CD8-positive, alpha-beta memory T cell (primary cell): ENCODE data around the gene KLHL29. TPM values are rescaled to one million over a fixed set of nuclear protein-coding genes. Genes with fewer than 3 reads are reported as not detected.

Experiments used
- CTCF ChIA-PET: fragments of 350-600 bp; sonication (Branson Sonifier 250); formaldehyde crosslinking; loops from one replicate; lab custom pipeline; 2021; ENCODE audit warnings: antibody characterized with exemption; lab: Charles Lee
- POLR2A ChIA-PET: fragments of 350-600 bp; sonication (Branson Sonifier 250); formaldehyde crosslinking; loops from one replicate; lab custom pipeline; 2021; ENCODE audit warnings: antibody characterized with exemption; lab: Charles Lee
- DNase-seq, 5 donors: peaks; one replicate each; pipeline versions ENCODE4 v3.0.0 to v3.0.0-alpha.2; 2020 to 2022; ENCODE audit warnings: mixed read lengths in 1 of 5
- H3K27ac ChIP-seq: one replicate; pipeline ENCODE4 v1.7.0; 2013; ENCODE audit warnings: low read depth, mild to moderate bottlenecking, low read length, moderate library complexity
- H3K27me3 ChIP-seq: 2 replicates; pipeline ENCODE4 v1.7.0; 2013; ENCODE audit warnings: low read length, mild to moderate bottlenecking; ENCODE audit not compliant: insufficient read depth, poor library complexity, severe bottlenecking
- H3K36me3 ChIP-seq: 2 replicates; pipeline ENCODE4 v1.7.0; 2013; ENCODE audit warnings: mild to moderate bottlenecking, low read length, moderate library complexity; ENCODE audit not compliant: insufficient read depth
- H3K4me1 ChIP-seq: 2 replicates; pipeline ENCODE4 v1.7.0; 2013; ENCODE audit warnings: mild to moderate bottlenecking, low read length, moderate library complexity; ENCODE audit not compliant: insufficient read depth
- H3K4me3 ChIP-seq: 2 replicates; pipeline ENCODE4 v1.7.0; 2013; ENCODE audit warnings: mild to moderate bottlenecking, low read length
- H3K9me3 ChIP-seq: 2 replicates; pipeline ENCODE4 v1.7.0; 2013; ENCODE audit warnings: mild to moderate bottlenecking, low read length
- H3K27ac Mint-ChIP-seq, 8 donors: one replicate each; pipeline ENCODE4 v1.8.0; 2020 to 2021; ENCODE audit warnings: mixed read lengths in 8 of 8, mild to moderate bottlenecking in 6 of 8, inconsistent platforms in 3 of 8, moderate library complexity in 3 of 8
- H3K27me3 Mint-ChIP-seq, 2 donors: one replicate each; pipeline ENCODE4 v1.8.0; 2020 to 2021; ENCODE audit warnings: mixed read lengths in 2 of 2, mild to moderate bottlenecking in 1 of 2, moderate library complexity in 1 of 2
- H3K36me3 Mint-ChIP-seq, 3 donors: one replicate each; pipeline ENCODE4 v1.8.0; 2020 to 2021; ENCODE audit warnings: mixed read lengths in 3 of 3, inconsistent platforms in 1 of 3, mild to moderate bottlenecking in 1 of 3
- H3K4me1 Mint-ChIP-seq, 3 donors: one replicate each; pipeline ENCODE4 v1.8.0; 2020 to 2021; ENCODE audit warnings: mixed read lengths in 3 of 3, inconsistent platforms in 1 of 3, mild to moderate bottlenecking in 1 of 3
- H3K4me3 Mint-ChIP-seq, 7 donors: one replicate each; pipeline ENCODE4 v1.8.0; 2020 to 2021; ENCODE audit warnings: mixed read lengths in 7 of 7, mild to moderate bottlenecking in 6 of 7, moderate library complexity in 4 of 7, inconsistent platforms in 2 of 7
- H3K9me3 Mint-ChIP-seq, 5 donors: one replicate each; pipeline ENCODE4 v1.8.0; 2020 to 2022; ENCODE audit warnings: mixed read lengths in 5 of 5, mild to moderate bottlenecking in 3 of 5, moderate library complexity in 2 of 5, inconsistent platforms in 1 of 5
- polyA plus RNA-seq: library from polyadenylated mRNA; unstranded; fragments of 300-500 nt; fragmentation: Illumina TruSeq; gene quantifications from one replicate; pipeline ENCODE4 v1.2.3, GENCODE V29; 2021
- total RNA-seq, 2 experiments: library from RNA; stranded (reverse); gene quantifications; one replicate each; pipeline ENCODE4 v1.2.3, GENCODE V29; 2021

Gene KLHL29
- total and polyA plus RNA-seq, 3 experiments from 2014 or later: 0.11 to 0.21 (median 0.13) TPM

DNA sequence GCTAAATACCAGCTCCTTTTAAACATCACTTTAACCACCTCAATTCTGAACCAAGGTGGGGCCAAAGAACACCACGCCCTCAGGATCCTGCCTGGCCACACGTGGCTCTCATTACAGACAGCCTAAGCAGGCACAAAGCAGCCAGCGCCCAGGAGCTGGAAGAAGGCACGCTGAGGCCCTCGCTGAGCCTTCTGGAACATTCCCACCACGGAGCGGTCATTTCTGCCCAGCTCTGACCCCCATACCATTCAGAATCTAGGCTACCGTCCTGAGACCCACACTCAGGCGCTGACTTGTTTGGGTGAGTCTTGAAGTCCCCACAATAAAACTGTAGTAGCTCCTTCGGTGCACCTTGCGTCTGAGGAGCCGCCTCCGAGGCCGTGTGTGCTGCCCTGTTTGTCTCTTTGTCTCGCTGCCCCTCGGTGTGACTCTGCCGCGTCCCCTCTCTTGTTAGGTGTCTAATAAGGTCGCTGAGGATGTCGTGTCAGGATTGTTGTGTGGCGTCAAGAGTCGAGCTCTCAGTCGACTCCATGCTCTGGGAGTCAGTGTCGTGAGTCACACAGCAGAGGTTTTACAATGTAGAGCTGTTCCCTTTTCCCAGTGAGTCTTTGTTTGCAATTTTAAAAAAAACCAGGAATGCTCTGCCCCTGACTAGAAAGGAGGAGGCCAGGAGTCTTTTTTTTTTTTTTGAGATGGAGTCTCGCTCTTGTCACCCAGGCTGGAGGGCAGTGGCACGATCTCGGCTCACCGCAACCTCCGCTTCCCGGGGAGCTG lies 242.4 kb downstream of the KLHL29 start:
- no peak overlapping the region for H3K27ac Mint-ChIP-seq

DNA sequence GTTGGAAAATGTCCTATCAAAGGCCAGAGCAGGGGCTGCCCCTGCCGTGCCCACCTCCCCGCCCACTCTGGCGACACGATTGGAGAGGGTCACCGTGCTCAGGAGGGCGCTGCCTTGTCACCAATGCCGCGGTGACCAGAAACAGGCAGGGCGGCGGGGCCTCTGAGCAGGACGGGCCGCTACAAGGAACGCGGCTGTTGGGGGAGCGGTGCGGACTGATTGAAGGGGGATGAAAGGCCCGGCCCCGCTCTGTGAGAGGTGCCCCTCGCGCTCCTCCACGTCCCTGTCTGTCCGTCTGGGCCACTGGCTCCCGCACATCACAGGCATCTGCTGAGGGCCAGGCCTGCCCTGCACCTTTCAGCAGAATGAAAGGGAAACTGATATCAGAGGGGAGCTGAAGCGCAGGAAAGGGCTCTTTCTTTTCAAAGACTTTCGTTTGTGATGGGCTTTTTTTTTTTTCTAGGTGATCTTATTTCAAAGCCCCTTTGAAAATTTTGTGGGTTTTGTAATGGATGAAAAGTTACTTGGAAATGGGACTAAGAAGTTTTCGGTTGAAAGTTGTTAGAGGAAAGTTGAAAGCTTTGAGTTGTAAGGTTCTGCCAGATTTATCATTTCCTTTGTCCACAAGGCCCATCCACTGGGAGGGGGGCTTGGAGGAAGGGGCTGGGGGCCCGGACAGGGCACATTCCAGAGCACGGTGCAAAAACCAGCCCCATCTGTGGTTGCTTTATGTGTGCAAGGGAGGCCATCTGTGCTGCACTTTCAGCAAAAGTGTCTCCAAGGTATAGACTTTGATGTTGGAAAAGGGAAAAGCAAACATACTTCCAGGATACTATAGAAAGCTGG lies 244.2 kb downstream of the KLHL29 start:
- ChIA-PET POLR2A (no interaction called here), CTCF (no interaction called here)
- H3K4me3 ChIP-seq: no peak overlapping the region
- H3K27ac ChIP-seq: no peak overlapping the region
- Mint-ChIP-seq H3K4me3 (peak overlapping the region in 1 of 7 donors; percentile 36), H3K9me3 (peaks cover 3 to 8% (median 6%) of the 10 kb centered on the region in 5 donors), H3K36me3 (no peaks in the 10 kb centered on the region), H3K27me3 (peaks cover 4% of the 10 kb centered on the region in 2 donors), H3K27ac (no peak overlapping the region), H3K4me1 (no peaks in the 10 kb centered on the region)
- DNase-seq: no peak
- H3K9me3 ChIP-seq: no peaks in the 10 kb centered on the region
- no peaks in the 10 kb centered on the region for H3K4me1 ChIP-seq
- H3K27me3 ChIP-seq: no peaks in the 10 kb centered on the region
- H3K36me3 ChIP-seq: no peaks in the 10 kb centered on the region

More for the DNA sequence above, 242.4 kb downstream of the KLHL29 start:
- Histone ChIP-seq H3K4me1 (no peaks in the 10 kb centered on the region), H3K9me3 (no peaks in the 10 kb centered on the region), H3K27me3 (no peaks in the 10 kb centered on the region), H3K4me3 (no peak overlapping the region), H3K27ac (no peak overlapping the region), H3K36me3 (no peaks in the 10 kb centered on the region)
- Mint-ChIP-seq H3K36me3 (no peaks in the 10 kb centered on the region), H3K4me1 (no peaks in the 10 kb centered on the region), H3K27me3 (peaks cover 3 to 12% of the 10 kb centered on the region in 2 donors), H3K9me3 (peaks cover 6 to 8% (median 6%) of the 10 kb centered on the region in 5 donors), H3K4me3 (no peak overlapping the region)
- POLR2A ChIA-PET: no interaction called here
- CTCF ChIA-PET: no interaction called here
- no peak for DNase-seq

DNA sequence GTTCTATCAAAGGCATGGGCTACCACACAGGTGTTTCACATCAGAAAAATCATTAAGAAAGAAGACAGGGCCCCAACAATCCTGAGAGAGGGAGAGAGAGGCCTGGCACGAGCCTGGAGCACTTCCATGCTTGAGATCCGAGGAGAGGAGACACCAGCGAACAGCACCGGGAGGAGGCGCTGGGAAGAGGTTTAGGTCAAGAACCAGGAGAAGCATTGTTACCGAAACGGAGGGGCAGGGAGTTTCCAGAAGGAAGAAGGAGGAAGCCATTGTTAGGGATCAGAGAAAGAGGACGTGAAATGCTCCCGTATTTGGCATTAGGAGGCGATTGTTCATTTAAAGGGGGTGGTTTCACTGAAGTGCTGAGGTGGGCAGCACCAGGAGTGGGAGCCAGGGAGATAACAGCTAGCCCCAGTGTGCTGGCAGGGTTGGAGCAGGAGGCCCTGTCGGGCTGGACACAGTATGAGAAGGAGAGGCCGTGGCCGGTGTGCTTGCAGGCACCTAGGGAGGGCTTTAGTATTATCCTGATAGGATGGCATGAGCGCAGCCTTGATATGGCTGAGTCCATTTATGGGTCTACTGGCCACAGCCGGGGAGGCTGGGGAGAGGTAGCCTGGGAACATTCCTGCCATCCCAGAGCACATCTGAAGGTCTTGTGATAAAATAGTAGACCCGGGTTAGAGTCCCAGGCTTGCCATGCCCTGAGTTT lies 244.9 kb downstream of the KLHL29 start:
- ChIA-PET POLR2A (no interaction called here), CTCF (no interaction called here)
- H3K9me3 ChIP-seq: no peaks in the 10 kb centered on the region
- H3K4me3 ChIP-seq: no peak overlapping the region
- H3K27me3 Mint-ChIP-seq: peaks cover 1 to 4% of the 10 kb centered on the region in 2 donors
- H3K27me3 ChIP-seq: no peaks in the 10 kb centered on the region
- no peak overlapping the region for H3K27ac Mint-ChIP-seq
- no peaks in the 10 kb centered on the region for H3K36me3 ChIP-seq
- no peak overlapping the region for H3K27ac ChIP-seq
- DNase-seq: no peak
- H3K4me1 ChIP-seq: no peaks in the 10 kb centered on the region
- peak overlapping the region in 1 of 7 donors; percentile 23 for H3K4me3 Mint-ChIP-seq
- peaks cover 0 to 4% (median 0%) of the 10 kb centered on the region in 5 donors for H3K9me3 Mint-ChIP-seq
- H3K4me1 Mint-ChIP-seq: no peaks in the 10 kb centered on the region
- no peaks in the 10 kb centered on the region for H3K36me3 Mint-ChIP-seq

DNA sequence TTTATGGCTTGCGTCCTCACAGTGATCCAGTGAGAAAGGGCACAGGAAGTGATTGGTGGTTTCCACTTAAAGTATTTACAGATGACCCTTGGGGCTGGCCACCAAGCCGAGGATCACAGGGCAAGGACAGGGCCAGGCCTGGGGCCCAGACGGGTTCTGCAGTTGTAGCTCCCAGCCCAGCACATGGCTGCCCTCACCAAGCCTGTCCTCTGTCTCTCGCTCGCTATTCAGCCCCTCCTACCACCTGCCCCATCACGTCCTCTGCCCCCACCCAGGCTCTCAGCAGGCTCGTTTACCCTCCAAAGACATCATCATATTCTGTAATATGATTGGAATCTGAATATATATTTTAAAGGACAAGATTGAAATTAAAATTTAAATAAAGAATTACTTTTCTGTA lies 246.0 kb downstream of the KLHL29 start:
- Mint-ChIP-seq H3K27ac (no peak overlapping the region), H3K4me1 (no peaks in the 10 kb centered on the region), H3K27me3 (peaks cover 1 to 4% of the 10 kb centered on the region in 2 donors), H3K36me3 (no peaks in the 10 kb centered on the region), H3K4me3 (no peak overlapping the region), H3K9me3 (no peaks in the 10 kb centered on the region)
- no peaks in the 10 kb centered on the region for H3K27me3 ChIP-seq
- H3K9me3 ChIP-seq: no peaks in the 10 kb centered on the region
- ChIA-PET POLR2A (no interaction called here), CTCF (no interaction called here)
- no peak overlapping the region for H3K27ac ChIP-seq
- H3K4me3 ChIP-seq: no peak overlapping the region
- no peaks in the 10 kb centered on the region for H3K36me3 ChIP-seq
- no peaks in the 10 kb centered on the region for H3K4me1 ChIP-seq
- no peak for DNase-seq

DNA sequence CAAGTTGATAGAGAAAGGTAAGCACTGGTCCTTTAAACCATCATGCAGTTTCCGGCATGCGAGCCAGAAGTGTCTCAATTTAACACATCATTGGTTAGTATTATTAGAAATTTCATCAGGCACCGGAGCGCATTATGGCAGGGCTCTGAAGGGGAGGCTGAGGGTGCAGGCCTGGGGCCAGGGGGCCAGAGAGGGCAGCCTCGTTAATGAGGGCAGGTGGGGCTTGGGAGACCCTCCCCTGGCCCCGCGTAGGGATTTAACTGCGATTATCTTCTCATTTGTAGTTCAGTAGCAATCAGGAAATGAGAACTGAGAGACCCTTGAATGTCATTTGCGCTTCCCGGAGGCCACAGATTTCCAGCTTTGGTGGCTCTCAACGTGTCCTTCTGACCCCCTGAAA lies 246.4 kb downstream of the KLHL29 start:
- no peaks in the 10 kb centered on the region for H3K27me3 ChIP-seq
- Mint-ChIP-seq H3K4me1 (no peaks in the 10 kb centered on the region), H3K27me3 (peaks cover 1 to 4% of the 10 kb centered on the region in 2 donors), H3K9me3 (no peaks in the 10 kb centered on the region), H3K36me3 (no peaks in the 10 kb centered on the region), H3K4me3 (no peak overlapping the region), H3K27ac (no peak overlapping the region)
- no peak overlapping the region for H3K4me3 ChIP-seq
- DNase-seq: no peak
- CTCF ChIA-PET: no interaction called here
- H3K4me1 ChIP-seq: no peaks in the 10 kb centered on the region
- no peaks in the 10 kb centered on the region for H3K9me3 ChIP-seq
- POLR2A ChIA-PET: no interaction called here
- H3K27ac ChIP-seq: no peak overlapping the region
- H3K36me3 ChIP-seq: no peaks in the 10 kb centered on the region

DNA sequence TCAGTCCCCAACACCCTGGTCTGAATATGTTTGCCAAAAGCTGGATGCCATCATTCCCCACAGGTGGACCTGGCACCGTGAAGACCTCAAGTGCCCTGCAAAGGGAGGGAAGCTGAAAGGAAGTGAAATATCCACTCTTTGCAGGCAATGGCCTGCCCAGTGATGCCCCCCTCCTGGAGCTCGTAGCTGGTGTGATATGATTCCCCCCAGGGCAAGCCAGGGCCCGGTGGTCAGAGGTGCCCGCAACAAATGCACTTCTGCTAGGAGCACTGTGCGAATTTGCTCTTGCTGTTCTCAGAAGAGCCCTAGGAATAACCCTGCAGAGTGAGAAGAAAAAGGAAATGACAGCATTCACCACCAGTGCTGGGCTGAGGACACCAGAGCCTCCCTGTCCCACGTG lies 247.4 kb downstream of the KLHL29 start:
- Mint-ChIP-seq H3K4me3 (no peak overlapping the region), H3K9me3 (no peaks in the 10 kb centered on the region), H3K27ac (no peak overlapping the region), H3K36me3 (no peaks in the 10 kb centered on the region), H3K4me1 (no peaks in the 10 kb centered on the region), H3K27me3 (peaks cover 1 to 4% of the 10 kb centered on the region in 2 donors)
- ChIA-PET CTCF (no interaction called here), POLR2A (no interaction called here)
- Histone ChIP-seq H3K4me3 (no peak overlapping the region), H3K27me3 (no peaks in the 10 kb centered on the region), H3K4me1 (no peaks in the 10 kb centered on the region), H3K36me3 (no peaks in the 10 kb centered on the region), H3K9me3 (no peaks in the 10 kb centered on the region), H3K27ac (no peak overlapping the region)
- no peak for DNase-seq

DNA sequence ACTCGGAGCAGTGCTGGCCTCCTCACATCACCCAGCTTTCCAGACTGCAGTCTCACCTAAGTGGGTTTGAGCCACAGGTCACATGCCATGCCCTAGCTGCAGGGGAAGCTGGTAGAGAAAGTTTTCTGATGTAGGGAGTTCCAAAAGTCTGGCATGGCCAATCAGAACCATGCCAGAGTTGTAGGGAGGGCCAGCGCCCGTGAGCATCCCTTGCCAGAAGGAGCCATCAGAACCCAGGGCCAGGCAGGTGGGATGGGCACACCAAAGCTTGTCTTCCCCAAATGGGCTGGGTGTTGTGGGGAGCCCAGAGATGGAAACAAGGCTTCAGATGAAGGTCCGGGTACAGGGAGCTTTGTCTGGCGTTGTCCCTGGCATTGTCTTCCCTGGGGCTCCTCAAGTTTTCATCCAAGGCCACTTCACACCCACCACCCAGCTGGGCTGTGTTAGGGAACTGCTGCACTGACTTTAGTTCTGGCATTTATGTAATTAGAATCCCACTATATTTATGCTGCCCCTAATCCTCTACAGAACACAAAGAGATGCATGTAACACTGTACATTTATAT lies 247.9 kb downstream of the KLHL29 start:
- Mint-ChIP-seq H3K36me3 (no peaks in the 10 kb centered on the region), H3K27me3 (peaks cover 1 to 4% of the 10 kb centered on the region in 2 donors), H3K4me3 (no peak overlapping the region), H3K27ac (no peak overlapping the region), H3K4me1 (no peaks in the 10 kb centered on the region), H3K9me3 (no peaks in the 10 kb centered on the region)
- no peaks in the 10 kb centered on the region for H3K4me1 ChIP-seq
- no peak for DNase-seq
- no peaks in the 10 kb centered on the region for H3K36me3 ChIP-seq
- H3K4me3 ChIP-seq: no peak overlapping the region
- H3K9me3 ChIP-seq: no peaks in the 10 kb centered on the region
- no peaks in the 10 kb centered on the region for H3K27me3 ChIP-seq
- no peak overlapping the region for H3K27ac ChIP-seq
- CTCF ChIA-PET: no interaction called here
- POLR2A ChIA-PET: no interaction called here
